ENCODE data around the gene FBXL5. TPM values are rescaled to one million over a fixed set of nuclear protein-coding genes. Genes with fewer than 3 reads are reported as not detected.
A peak's percentile ranks its signal among the peaks of the same experiment; 100 is the strongest.

Gene FBXL5
- total and polyA plus RNA-seq, 2 donors (not counting 3 experiments of a cell fraction or from before 2014, with no cell fraction given): 42.2 to 60.2 TPM

DNA sequence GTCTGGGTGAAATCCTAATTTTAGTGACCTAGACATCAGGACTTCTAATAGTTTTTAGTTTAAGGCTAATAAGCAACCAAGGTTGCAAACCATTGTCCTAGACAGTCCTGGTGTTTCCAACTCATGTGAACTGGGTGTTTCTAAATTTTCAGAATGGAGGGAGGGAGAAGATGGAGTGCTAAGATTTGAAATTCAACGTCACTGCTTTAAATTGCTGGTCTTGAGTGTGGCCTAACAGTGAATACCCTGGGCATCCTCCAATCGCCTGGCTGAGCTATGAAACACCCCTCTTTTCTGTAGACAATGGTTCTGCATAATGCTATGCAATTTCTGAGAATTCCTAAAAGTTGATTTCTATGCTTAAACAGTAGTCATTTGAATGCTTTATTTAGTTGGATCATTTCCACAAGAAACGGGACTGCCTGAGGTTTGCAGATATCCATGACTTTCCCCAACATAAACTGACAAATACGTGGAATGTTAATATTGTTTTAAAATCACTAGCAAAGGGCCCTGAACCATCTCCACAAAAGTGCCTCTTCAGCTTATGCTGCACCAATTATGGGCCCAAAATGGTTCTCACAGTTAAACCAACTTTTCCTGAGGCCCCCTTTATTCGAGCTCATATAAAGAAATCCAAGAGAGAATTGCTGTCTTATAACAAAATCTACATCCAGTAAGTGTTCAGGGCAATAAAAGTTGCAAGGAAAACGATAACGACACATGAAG, 1.1 kb downstream of the FBXL5 start:
- TSS peak; percentile 44 for BruUV-seq (replicated peaks)
- CTCF ChIA-PET: interaction anchor here (1.0 to 3.4 kb wide), 12 partner anchors 12 to 174 kb away, joined by 3 to 13 read pairs (median 3); no protein-coding TSS in a partner anchor
- Histone ChIP-seq H3K9ac (replicated peaks; ENCODE audit: extremely low read depth, insufficient read depth, low read length) (peak overlapping the region; percentile 97), H3K4me1 (ENCODE audit: control insufficient read depth, extremely low read depth, insufficient read depth, low read length) (peaks cover 36% of the 10 kb centered on the region), H3K9me3 (replicated peaks; ENCODE audit: control insufficient read depth, insufficient read depth, low read length) (no peaks in the 10 kb centered on the region), H3K4me3 (replicated peaks in 1 of 3; ENCODE audit: insufficient read depth in 1 of 3, low read depth in 1 of 3, low read length in 3 of 3) (peak overlapping the region; percentile 78 to 97 (median 91)), H3K27ac (ENCODE audit: insufficient read depth, low read depth, low read length) (peak overlapping the region; percentile 98), H3K36me3 (ENCODE audit: control insufficient read depth in 2 of 2, extremely low read depth in 1 of 2, insufficient read depth in 2 of 2, low read length in 2 of 2) (no peaks in the 10 kb centered on the region), H4K20me1 (replicated peaks; ENCODE audit: control insufficient read depth, extremely low read depth, insufficient read depth, low read length) (peaks cover 3% of the 10 kb centered on the region), H2AFZ (ENCODE audit: low read depth, low read length) (peak overlapping the region; percentile 93), H3K79me2 (ENCODE audit: control insufficient read depth, insufficient read depth, low read length) (peaks cover 59% of the 10 kb centered on the region), H3K4me2 (ENCODE audit: insufficient read depth, low read length) (peak overlapping the region; percentile 94), H3K9me1 (replicated peaks; ENCODE audit: control insufficient read depth, extremely low read depth, insufficient read depth, low read length) (no peaks in the 10 kb centered on the region), H3K27me3 (ENCODE audit: control insufficient read depth in 2 of 2, insufficient read depth in 2 of 2, low read length in 2 of 2) (no peaks in the 10 kb centered on the region)
- FAIRE-seq (peak; percentile 47), DNase-seq (ENCODE audit: low read depth, low spot score) (peak; percentile 72)
- no peak for TF ChIP-seq JUN (IDR thresholded peaks at IDR 0.05; ENCODE audit: borderline replicate concordance, insufficient read depth, insufficient read length, low read depth)
- TF ChIP-seq POLR2AphosphoS5 (IDR thresholded peaks at IDR 0.05; ENCODE audit: insufficient read depth, low read depth, low read length): no peak
- TF ChIP-seq POLR2A (IDR thresholded peaks at IDR 0.05; ENCODE audit: low read depth, low read length): no peak
- TF ChIP-seq GATA2 (IDR thresholded peaks at IDR 0.05; ENCODE audit: insufficient read depth, insufficient read length, low read depth, low read length): no peak
- TF ChIP-seq EZH2 (IDR thresholded peaks at IDR 0.05; ENCODE audit: borderline replicate concordance, low read depth, low read length, severe bottlenecking): no peak
- no peak for TF ChIP-seq FOS (IDR thresholded peaks at IDR 0.05; ENCODE audit: borderline replicate concordance, insufficient read depth, low read length)
- TF ChIP-seq, protein P1, sequence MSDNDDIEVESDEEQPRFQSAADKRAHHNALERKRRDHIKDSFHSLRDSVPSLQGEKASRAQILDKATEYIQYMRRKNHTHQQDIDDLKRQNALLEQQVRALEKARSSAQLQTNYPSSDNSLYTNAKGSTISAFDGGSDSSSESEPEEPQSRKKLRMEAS (IDR thresholded peaks at IDR 0.05; ENCODE audit: insufficient read depth, insufficient read length): no peak
- no peak for TF ChIP-seq MYC (IDR thresholded peaks at IDR 0.05; ENCODE audit: low read depth, low read length)
- intact Hi-C loops (cut with micrococcal nuclease): loop anchor here (1.0 to 10.0 kb wide), 4 partner anchors 36 to 651 kb away; partner anchors contain the start of genes CPEB2 and TAPT1
- POLR2A ChIA-PET: interaction anchor here (1.4 kb wide), 1 partner anchor 27 kb away, joined by 3 read pairs; the partner anchor contains the start of gene FAM200B
- dilution Hi-C loops (cut with MboI; ENCODE audit: extremely low pct_ligation_motif_present, low sequenced_read_pairs): no loop called here
